NCI-H524 (cell line): Measurements from ENCODE around the gene WDR72.
A peak's percentile ranks its signal among the peaks of the same experiment; 100 is the strongest.
"Not testable (repeated sequence)": the region's sequence is repeated elsewhere in the genome, so short reads cannot be mapped to it uniquely, and the experiment has no call there.

Source experiments
- DNase-seq, 2 experiments: peaks; one replicate each; lab custom pipeline; 2025; lab: John Stamatoyannopoulos, UW

The WDR72 gene

DNA sequence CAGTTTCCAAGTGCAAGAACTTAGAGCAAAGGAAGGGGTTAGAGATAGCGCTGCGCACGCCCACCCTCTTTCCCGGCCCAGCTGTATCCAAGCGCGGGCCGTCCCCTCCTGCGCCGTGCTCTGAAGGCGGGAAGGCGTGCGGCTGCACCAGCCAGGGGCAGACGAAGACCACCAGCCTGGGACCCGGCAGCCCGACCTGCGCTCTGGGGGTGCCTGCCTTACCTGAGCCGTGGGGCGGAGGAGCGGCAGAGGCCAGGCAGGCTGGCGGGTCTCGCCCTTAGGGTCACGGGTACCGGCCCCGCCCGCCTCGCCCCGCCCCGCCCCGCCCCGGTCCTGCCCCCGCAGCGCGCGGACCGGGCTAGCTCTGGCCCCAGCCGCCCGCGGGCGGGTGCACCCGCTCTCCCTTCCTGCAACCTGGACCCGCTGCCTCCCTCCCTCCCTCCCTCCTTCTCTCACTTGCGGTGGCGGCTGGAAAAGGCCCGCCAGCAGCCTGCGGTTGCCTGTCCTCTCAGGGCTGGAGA, at the start of gene WDR72:
Gene WDR72, minus strand, starts transcription at position 253 of the 521 bp plus-strand sequence. CDS start 26,514 bp downstream, outside the sequence.
- peak; percentile 21 to 44 for DNase-seq

DNA sequence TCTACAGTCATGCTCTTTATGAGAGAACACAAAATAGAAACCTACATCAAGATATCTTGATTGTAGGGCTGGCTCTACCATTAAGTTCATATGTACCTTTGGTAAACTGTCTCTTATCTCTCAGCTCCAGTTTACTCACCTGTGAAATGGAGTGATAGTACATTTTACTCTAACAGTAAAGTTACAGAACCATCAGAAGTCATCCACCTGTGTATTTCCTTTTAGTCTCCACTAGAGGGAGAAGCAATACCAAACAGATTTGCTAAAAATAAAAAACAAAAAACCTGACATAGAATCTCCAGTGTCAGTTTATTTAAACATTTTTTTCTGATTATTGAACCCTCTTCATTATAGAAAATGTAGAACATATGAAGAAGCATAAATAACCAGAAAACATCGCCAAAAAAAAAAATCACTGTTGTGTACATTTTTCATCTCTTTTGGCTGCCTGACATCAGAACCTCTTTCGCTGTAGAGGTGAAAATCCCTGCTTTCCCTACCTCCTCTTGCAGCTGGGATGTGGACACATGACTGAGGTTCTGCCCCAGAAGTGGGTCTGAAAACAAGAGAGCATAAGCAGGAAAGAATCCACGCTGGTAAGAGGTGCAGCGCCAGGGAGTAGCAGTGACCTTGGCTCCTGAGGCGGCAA, 48.7 kb upstream of the WDR72 start:
- DNase-seq = peak in 1 of 2 experiments; percentile 7

GRCh38 chr15:53807501-53807900, 48.0 kb upstream of the WDR72 start:
- DNase-seq = no peak

- DNase-seq = no peak
These were observed 43.2 kb upstream of the WDR72 start for GRCh38 chr15:53802672-53803071.

GRCh38 chr15:53791581-53791980, 32.1 kb upstream of the WDR72 start:
- no peak for DNase-seq

DNA sequence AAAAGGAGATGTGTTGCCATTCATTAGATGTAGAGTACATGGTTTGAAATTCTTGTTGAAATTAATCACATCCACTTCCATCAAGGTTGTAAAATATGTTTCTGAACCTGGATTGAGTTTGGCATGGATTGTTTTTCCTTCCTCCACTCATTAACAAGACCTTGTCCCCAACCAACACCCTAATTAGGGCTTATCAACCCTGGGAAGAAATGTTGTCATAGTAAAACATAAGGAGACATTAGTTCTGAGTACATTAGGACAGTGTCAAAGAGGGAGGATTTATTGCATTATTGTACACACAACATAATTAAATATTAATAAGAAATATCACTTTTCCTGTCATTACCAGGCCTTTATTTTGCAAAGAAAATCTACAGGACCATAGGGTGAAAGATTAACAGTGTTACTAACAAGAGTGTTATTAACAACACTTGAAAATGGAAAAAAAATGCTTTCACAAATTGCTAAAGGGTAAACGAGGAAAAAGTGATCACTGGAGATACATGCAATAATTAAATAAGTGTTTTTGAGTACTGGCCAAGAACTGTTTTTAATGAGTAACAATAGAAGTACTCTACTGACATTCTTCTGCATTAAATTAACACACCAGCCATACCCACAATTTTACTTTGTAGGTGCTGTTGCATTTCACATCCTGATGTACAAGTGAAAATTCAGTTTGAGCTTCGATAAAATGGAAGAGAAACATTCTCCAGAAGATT, 30.4 kb upstream of the WDR72 start:
- DNase-seq = no peak

GRCh38 chr15:53786401-53786800, 26.9 kb upstream of the WDR72 start:
- DNase-seq = no peak

- not testable (repeated sequence) for DNase-seq
These were observed 25.8 kb upstream of the WDR72 start for GRCh38 chr15:53785241-53785640.

GRCh38 chr15:53762916-53763315, 3.5 kb upstream of the WDR72 start:
- no peak for DNase-seq

GRCh38 chr15:53758412-53758811, 1.1 kb downstream of the WDR72 start:
- DNase-seq = no peak

- no peak for DNase-seq
These were observed 1.6 kb downstream of the WDR72 start for GRCh38 chr15:53757906-53758305.

GRCh38 chr15:53753813-53754212, 5.7 kb downstream of the WDR72 start:
- DNase-seq = no peak

GRCh38 chr15:53752406-53752805, 7.1 kb downstream of the WDR72 start:
- no peak for DNase-seq

DNA sequence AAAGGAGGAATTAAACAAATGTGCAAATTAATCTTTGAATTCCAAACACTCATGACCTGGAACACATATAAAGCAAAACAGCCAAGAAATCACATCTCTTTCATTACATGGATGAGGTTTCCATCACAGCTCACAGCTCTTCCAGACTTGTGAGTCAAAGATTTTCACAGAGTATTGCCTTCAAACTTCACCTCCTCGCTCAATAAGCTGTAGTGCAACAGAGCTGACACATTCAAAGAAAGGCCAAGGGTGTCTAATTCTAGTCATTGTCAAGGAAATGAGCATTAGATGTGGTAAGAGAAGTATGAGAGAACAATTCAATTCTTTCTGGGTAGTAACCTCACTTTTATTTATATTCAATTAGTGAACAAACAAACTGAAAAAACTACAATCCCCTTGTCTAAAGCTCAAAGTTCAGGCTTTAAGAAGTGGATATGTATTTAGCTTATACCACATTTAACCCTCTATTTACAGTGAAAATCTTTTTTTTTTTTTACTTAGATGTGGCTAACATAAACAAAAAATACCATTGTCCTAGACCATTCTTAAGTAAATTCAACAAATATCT, 11.9 kb downstream of the WDR72 start:
- no peak for DNase-seq

DNA sequence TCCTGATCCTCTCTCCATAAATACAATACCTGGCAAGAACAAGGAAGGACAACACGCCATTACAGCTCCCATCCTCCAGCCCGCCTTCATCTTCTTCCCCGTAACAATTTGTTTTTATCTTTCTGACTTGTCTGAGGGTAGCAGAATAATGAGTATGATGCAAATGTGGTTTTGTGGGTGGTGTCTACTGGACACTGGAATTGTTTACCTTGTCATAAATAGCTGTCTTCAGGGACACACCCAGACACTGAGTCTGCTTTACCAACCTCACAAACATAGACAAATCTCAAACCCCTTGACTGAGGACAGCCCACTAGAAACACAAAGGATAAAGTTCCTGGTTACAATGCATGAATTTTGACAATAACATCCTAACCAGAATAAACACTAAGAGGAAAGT, 13.4 kb downstream of the WDR72 start:
- DNase-seq = no peak

GRCh38 chr15:53739651-53740050, 19.8 kb downstream of the WDR72 start:
- no peak for DNase-seq

DNA sequence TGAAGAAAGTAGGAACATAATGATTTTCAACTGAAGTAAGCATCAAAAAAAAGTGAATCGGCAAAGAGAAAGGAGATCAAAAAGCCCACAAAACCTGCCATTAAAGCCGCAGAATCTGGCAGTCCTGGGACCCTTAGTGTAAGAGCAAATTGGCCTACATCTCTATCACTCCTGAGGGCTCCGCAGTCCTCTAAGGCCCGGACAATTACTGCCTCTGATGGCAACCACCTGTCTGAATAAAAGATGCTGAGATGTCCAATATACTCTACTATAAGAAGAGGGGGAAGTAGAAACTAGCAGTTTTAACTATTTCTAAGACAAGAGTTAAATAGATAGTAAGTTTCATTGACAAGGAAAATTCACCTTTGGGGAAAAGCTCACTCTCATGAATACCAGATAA, 20.3 kb downstream of the WDR72 start:
- no peak for DNase-seq

- no peak for DNase-seq
These were observed 38.0 kb downstream of the WDR72 start for GRCh38 chr15:53721334-53722087.

- DNase-seq = peak; percentile 34 to 56
These were observed 42.3 kb downstream of the WDR72 start for GRCh38 chr15:53716909-53717876.

- no peak for DNase-seq
These were observed 46.2 kb downstream of the WDR72 start for GRCh38 chr15:53713218-53713617.

GRCh38 chr15:53710906-53711305, 48.6 kb downstream of the WDR72 start:
- peak in 1 of 2 experiments; percentile 22 for DNase-seq
